Measurements from ENCODE around the gene DYNC1H1. TPM values are rescaled to one million over a fixed set of nuclear protein-coding genes. Genes with fewer than 3 reads are reported as not detected.

DYNC1H1 gene
- total RNA-seq, 2 experiments from 2014 or later: 209 to 291 TPM

DNA sequence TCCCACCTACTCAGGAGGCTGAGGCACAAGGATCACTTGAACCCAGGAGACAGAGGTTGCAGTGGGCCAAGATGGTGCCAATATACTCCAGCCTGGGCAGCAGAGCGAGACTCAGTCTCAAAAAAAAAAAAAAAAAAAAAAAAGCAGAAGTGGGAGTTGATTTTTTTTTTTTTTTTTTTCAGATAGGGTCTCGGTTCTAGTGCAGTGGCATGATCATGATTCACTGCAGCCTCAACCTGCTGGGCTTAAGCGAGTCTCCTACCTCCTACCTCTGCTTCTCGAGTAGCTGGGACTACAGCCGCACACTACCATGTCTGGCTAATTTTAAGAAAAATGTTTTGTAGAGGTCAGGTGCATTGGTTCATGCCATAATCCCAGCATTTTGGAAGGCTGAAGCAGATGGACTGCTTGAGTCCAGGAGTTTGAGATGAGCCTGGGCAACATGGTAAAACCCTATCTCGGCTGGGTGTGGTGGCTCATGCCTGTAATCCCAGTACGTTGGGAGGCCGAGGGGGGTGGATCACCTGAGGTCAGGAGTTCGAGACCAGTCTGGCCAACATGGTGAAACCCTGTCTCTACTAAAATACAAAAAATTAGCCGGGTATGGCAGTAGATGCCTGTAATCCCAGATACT, 138.8 kb downstream of the DYNC1H1 start:
- Histone ChIP-seq H4K20me1 (ENCODE audit: insufficient read depth, low read length) (no peaks in the 10 kb centered on the region), H3K4me2 (ENCODE audit: low read length) (peak overlapping the region; percentile 36)
- POLR2A ChIA-PET: interaction anchor here (0.6 to 0.8 kb wide), 3 partner anchors 24 to 212 kb away, joined by 3 to 5 read pairs (median 4); no protein-coding TSS in a partner anchor

GRCh38 chr14:102105369-102105768, 141.0 kb downstream of the DYNC1H1 start:
- DNase-seq (ENCODE audit: low spot score): no peak
- TF ChIP-seq, protein P1, sequence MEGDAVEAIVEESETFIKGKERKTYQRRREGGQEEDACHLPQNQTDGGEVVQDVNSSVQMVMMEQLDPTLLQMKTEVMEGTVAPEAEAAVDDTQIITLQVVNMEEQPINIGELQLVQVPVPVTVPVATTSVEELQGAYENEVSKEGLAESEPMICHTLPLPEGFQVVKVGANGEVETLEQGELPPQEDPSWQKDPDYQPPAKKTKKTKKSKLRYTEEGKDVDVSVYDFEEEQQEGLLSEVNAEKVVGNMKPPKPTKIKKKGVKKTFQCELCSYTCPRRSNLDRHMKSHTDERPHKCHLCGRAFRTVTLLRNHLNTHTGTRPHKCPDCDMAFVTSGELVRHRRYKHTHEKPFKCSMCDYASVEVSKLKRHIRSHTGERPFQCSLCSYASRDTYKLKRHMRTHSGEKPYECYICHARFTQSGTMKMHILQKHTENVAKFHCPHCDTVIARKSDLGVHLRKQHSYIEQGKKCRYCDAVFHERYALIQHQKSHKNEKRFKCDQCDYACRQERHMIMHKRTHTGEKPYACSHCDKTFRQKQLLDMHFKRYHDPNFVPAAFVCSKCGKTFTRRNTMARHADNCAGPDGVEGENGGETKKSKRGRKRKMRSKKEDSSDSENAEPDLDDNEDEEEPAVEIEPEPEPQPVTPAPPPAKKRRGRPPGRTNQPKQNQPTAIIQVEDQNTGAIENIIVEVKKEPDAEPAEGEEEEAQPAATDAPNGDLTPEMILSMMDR (conservative IDR thresholded peaks at IDR 0.05; ENCODE audit: low read length): no peak
- TF ChIP-seq EZH2phosphoT487 (IDR thresholded peaks at IDR 0.05; ENCODE audit: borderline replicate concordance, low read depth, low read length): no peak
- no peaks in the 10 kb centered on the region for H4K20me1 ChIP-seq (ENCODE audit: insufficient read depth, low read length)
- no peaks in the 10 kb centered on the region for H3K79me2 ChIP-seq (ENCODE audit: insufficient read depth, low read depth, low read length)
- peaks cover 31% of the 10 kb centered on the region for H3K4me1 ChIP-seq (ENCODE audit: insufficient read depth, low read length, poor library complexity, severe bottlenecking)
- H2AFZ ChIP-seq (ENCODE audit: low read length): no peak overlapping the region
- ChIA-PET CTCF (ENCODE audit: unreplicated experiment) (no interaction called here), POLR2A (interaction anchor here (1.7 kb wide), 1 partner anchor 9 kb away, joined by 6 read pairs; no protein-coding TSS in a partner anchor)
- intact Hi-C loops (cut with micrococcal nuclease; ENCODE audit: unreplicated experiment): no loop called here
- H3K36me3 ChIP-seq (ENCODE audit: insufficient read depth, low read length): no peaks in the 10 kb centered on the region
- no peak overlapping the region for H3K27ac ChIP-seq (ENCODE audit: low read depth, low read length, poor library complexity, severe bottlenecking)
- no peak overlapping the region for H3K4me3 ChIP-seq (ENCODE audit: low read depth, low read length, poor library complexity, severe bottlenecking)
- peaks cover 4% of the 10 kb centered on the region; the same call in 1 of the 2 replicates for H3K9me3 ChIP-seq (ENCODE audit: low read length)
- H3K9me2 ChIP-seq (ENCODE audit: insufficient read depth, low read length): no peaks in the 10 kb centered on the region
- H3K4me2 ChIP-seq (ENCODE audit: low read length): no peak overlapping the region
- no TSS peak for BruUV-seq (replicated peaks)

More for the DNA sequence above, 138.8 kb downstream of the DYNC1H1 start:
- Histone ChIP-seq H3K4me3 (ENCODE audit: low read depth, low read length, poor library complexity, severe bottlenecking) (no peak overlapping the region), H3K9me2 (ENCODE audit: insufficient read depth, low read length) (no peaks in the 10 kb centered on the region), H3K79me2 (ENCODE audit: insufficient read depth, low read depth, low read length) (no peaks in the 10 kb centered on the region), H2AFZ (ENCODE audit: low read length) (no peak overlapping the region; the same call in 1 of the 2 replicates), H3K9me3 (ENCODE audit: low read length) (no peaks in the 10 kb centered on the region), H3K36me3 (ENCODE audit: insufficient read depth, low read length) (no peaks in the 10 kb centered on the region), H3K4me1 (ENCODE audit: insufficient read depth, low read length, poor library complexity, severe bottlenecking) (peaks cover 31% of the 10 kb centered on the region), H3K27ac (ENCODE audit: low read depth, low read length, poor library complexity, severe bottlenecking) (peak overlapping the region; percentile 25)
- intact Hi-C loops (cut with micrococcal nuclease; ENCODE audit: unreplicated experiment): no loop called here
- peak; percentile 76 for DNase-seq (ENCODE audit: low spot score)
- BruUV-seq (replicated peaks): no TSS peak
- CTCF ChIA-PET (ENCODE audit: unreplicated experiment): no interaction called here
- TF ChIP-seq, protein P1 (conservative IDR thresholded peaks at IDR 0.05; ENCODE audit: low read length): no peak
- TF ChIP-seq EZH2phosphoT487 (IDR thresholded peaks at IDR 0.05; ENCODE audit: borderline replicate concordance, low read depth, low read length): no peak

Small RNA genes within 50 kb of the gene (small RNA-seq; reads per million reads assigned to genes)
- not detected for gene AL118558.2
- gene RN7SL472P: not detected

Other genes starting within 250 kb of the DYNC1H1 start
- 134 and 161 TPM in 2 replicates for gene PPP2R5C, start 202.9 kb upstream of the DYNC1H1 start, total RNA-seq (2014; rRNA removed; shearing (Covaris generic))
- gene PPP2R5C, start 202.9 kb upstream of the DYNC1H1 start, total RNA-seq (2022): 236 and 264 TPM in 2 replicates
- 294 and 344 TPM in 2 replicates for gene HSP90AA1, start 122.5 kb downstream of the DYNC1H1 start, total RNA-seq (2014; rRNA removed; shearing (Covaris generic))
- gene HSP90AA1, start 122.5 kb downstream of the DYNC1H1 start, total RNA-seq (2022): 610 and 704 TPM in 2 replicates
- 13.3 and 18.0 TPM in 2 replicates for gene WDR20, start 175.3 kb downstream of the DYNC1H1 start, total RNA-seq (2014; rRNA removed; shearing (Covaris generic))
- gene WDR20, start 175.3 kb downstream of the DYNC1H1 start, total RNA-seq (2022): 31.0 and 40.6 TPM in 2 replicates

Data from OCI-LY7 (cell line).